SK-N-SH (cell line): Measurements from ENCODE around the gene FGFRL1. TPM values are rescaled to one million over a fixed set of nuclear protein-coding genes. Genes with fewer than 3 reads are reported as not detected.

Experiments
- CTCF ChIA-PET: fragments of 300-600, 350-600 bp; formaldehyde crosslinking; extraction: SDS; loops from one replicate; lab custom pipeline; 2021; lab: Yijun Ruan, JAX
- POLR2A ChIA-PET: fragments of 350-600 bp; sonication (Branson Sonifier 250); formaldehyde crosslinking; extraction: SDS; loops from one replicate; lab custom pipeline; 2020; ENCODE audit warnings: antibody characterized with exemption, inconsistent platforms; lab: Yijun Ruan, JAX
- DNase-seq: peaks from one replicate; pipeline ENCODE4 v3.0.0; 2012
- H2AFZ ChIP-seq: fragments of 200-600 bp; sonication (generic); 2 replicates; pipeline ENCODE4 v1.8.1; 2016; ENCODE audit warnings: antibody characterized with exemption, mild to moderate bottlenecking, low read depth
- H3F3A ChIP-seq: fragments of 200-600 bp; sonication (generic); replicated peaks from 2 replicates; pipeline ENCODE3; 2016; ENCODE audit warnings: antibody characterized with exemption, mild to moderate bottlenecking; ENCODE audit not compliant: insufficient read depth
- H3K27ac ChIP-seq, 2 experiments: fragments of 200-500 bp in 1 of 2; fragments of 200-600 bp in 1 of 2; sonication (Bioruptor generic) in 1 of 2; sonication (generic), shearing (Covaris generic) in 1 of 2; 2 replicates each; pipeline versions ENCODE4 v1.5.1 to v1.6.1; 2014 to 2016; ENCODE audit warnings: low read depth in 2 of 2, inconsistent platforms in 1 of 2, low read length in 1 of 2, mild to moderate bottlenecking in 1 of 2, mixed read lengths in 1 of 2
- H3K27me3 ChIP-seq: fragments of 200-600 bp; sonication (generic), shearing (Covaris generic); 2 replicates; pipeline ENCODE4 v1.6.1; 2016; ENCODE audit warnings: mixed run types; ENCODE audit not compliant: insufficient read depth
- H3K36me3 ChIP-seq, 2 experiments: fragments of 200-500 bp in 1 of 2; fragments of 200-600 bp in 1 of 2; sonication (Bioruptor generic) in 1 of 2; sonication (generic) in 1 of 2; replicated peaks in 1 of 2; 2 replicates each; pipeline versions ENCODE3 to v1.5.1; 2014 to 2016; ENCODE audit warnings: low read length in 1 of 2, mild to moderate bottlenecking in 1 of 2; ENCODE audit not compliant: insufficient read depth in 2 of 2, control insufficient read depth in 1 of 2
- H3K4me1 ChIP-seq, 2 experiments: fragments of 200-500 bp in 1 of 2; fragments of 200-600 bp in 1 of 2; sonication (Bioruptor generic) in 1 of 2; sonication (generic), shearing (Covaris generic) in 1 of 2; 2 replicates each; pipeline versions ENCODE4 v1.5.1 to v1.6.1; 2014 to 2016; ENCODE audit warnings: low read depth in 1 of 2, low read length in 1 of 2, mixed run types in 1 of 2; ENCODE audit not compliant: insufficient read depth in 2 of 2, control insufficient read depth in 1 of 2
- H3K4me2 ChIP-seq: fragments of 200-600 bp; sonication (generic), shearing (Covaris generic); 2 replicates; pipeline ENCODE4 v1.6.1; 2017; ENCODE audit warnings: mixed run types
- H3K4me3 ChIP-seq, 2 experiments: fragments of 200-500 bp in 1 of 2; fragments of 200-600 bp in 1 of 2; sonication (Bioruptor generic) in 1 of 2; sonication (generic), shearing (Covaris generic) in 1 of 2; 2 replicates each; pipeline versions ENCODE4 v1.5.1 to v1.8.1; 2014 to 2016; ENCODE audit warnings: low read depth in 2 of 2, inconsistent platforms in 1 of 2, low read length in 1 of 2, mild to moderate bottlenecking in 1 of 2, mixed read lengths in 1 of 2, moderate library complexity in 1 of 2
- H3K79me2 ChIP-seq: fragments of 200-600 bp; sonication (generic); 2 replicates; pipeline ENCODE4 v1.8.1; 2017; ENCODE audit warnings: mild to moderate bottlenecking; ENCODE audit not compliant: insufficient read depth
- H3K9ac ChIP-seq: fragments of 200-600 bp; sonication (generic); 2 replicates; pipeline ENCODE4 v1.6.1; 2017; ENCODE audit warnings: mixed run types
- H3K9me2 ChIP-seq: fragments of 200-600 bp; sonication (generic); 2 replicates; pipeline ENCODE4 v1.6.1; 2017; ENCODE audit warnings: mixed run types
- H3K9me3 ChIP-seq: fragments of 200-600 bp; sonication (generic); 2 replicates; pipeline ENCODE4 v1.6.1; 2017; ENCODE audit warnings: mixed run types, mild to moderate bottlenecking, moderate library complexity
- H4K20me1 ChIP-seq: fragments of 200-600 bp; sonication (generic); 2 replicates; pipeline ENCODE4 v1.6.1; 2017; ENCODE audit warnings: mild to moderate bottlenecking, mixed run types; ENCODE audit not compliant: insufficient read depth
- CHD2 ChIP-seq: fragments of 150-350 bp; IDR thresholded peaks from 2 replicates; pipeline ENCODE4 v1.6.1; 2018; ENCODE audit warnings: low read length; ENCODE audit not compliant: partially characterized antibody
- ELF1 ChIP-seq: IDR thresholded peaks from 2 replicates; pipeline ENCODE4 v1.4.0; 2012
- EZH2phosphoT487 ChIP-seq: fragments of 200-600 bp; sonication (generic); IDR thresholded peaks from 2 replicates; pipeline ENCODE4 v1.6.1; 2017; ENCODE audit warnings: low read depth, mixed run types, mild to moderate bottlenecking, antibody characterized with exemption, moderate library complexity, borderline replicate concordance
- FOSL2 ChIP-seq: IDR thresholded peaks from 2 replicates; pipeline ENCODE4 v1.4.0; 2012; ENCODE audit warnings: low read depth, mild to moderate bottlenecking, moderate library complexity, borderline replicate concordance
- FOXJ3 ChIP-seq: sonication (generic); formaldehyde crosslinking; IDR thresholded peaks from 2 replicates; pipeline ENCODE4 v1.5.1; 2020; ENCODE audit warnings: mild to moderate bottlenecking, missing genetic modification reagents
- FOXM1 ChIP-seq: IDR thresholded peaks from 2 replicates; pipeline ENCODE4 v1.4.0; 2012; ENCODE audit warnings: low read depth, mild to moderate bottlenecking
- GABPA ChIP-seq: IDR thresholded peaks from 2 replicates; pipeline ENCODE4 v1.4.0; 2012; ENCODE audit warnings: low read depth, mild to moderate bottlenecking
- MXI1 ChIP-seq: IDR thresholded peaks from 2 replicates; pipeline ENCODE4 v1.6.1; 2012; ENCODE audit warnings: mild to moderate bottlenecking, low read depth, low read length, improper control_type of control experiment
- NFIC ChIP-seq: IDR thresholded peaks from 2 replicates; pipeline ENCODE4 v1.4.0; 2012; ENCODE audit warnings: borderline replicate concordance
- RAD21 ChIP-seq: IDR thresholded peaks from 2 replicates; pipeline ENCODE4 v1.6.1; 2012; ENCODE audit warnings: mild to moderate bottlenecking, low read length
- RCOR1 ChIP-seq: fragments of 150-350 bp; IDR thresholded peaks from 2 replicates; pipeline ENCODE4 v1.6.1; 2017; ENCODE audit warnings: antibody characterized with exemption, low read length
- RXRA ChIP-seq: IDR thresholded peaks from 2 replicates; pipeline ENCODE4 v1.4.0; 2012; ENCODE audit warnings: low read depth, mild to moderate bottlenecking, borderline replicate concordance
- SIN3A ChIP-seq: IDR thresholded peaks from 2 replicates; pipeline ENCODE4 v1.6.1; 2012; ENCODE audit warnings: low read depth, mild to moderate bottlenecking, low read length, moderate library complexity, borderline replicate concordance
- SMC3 ChIP-seq: IDR thresholded peaks from 2 replicates; pipeline ENCODE4 v1.6.1; 2012; ENCODE audit warnings: low read depth, low read length, improper control_type of control experiment
- TAF1 ChIP-seq: IDR thresholded peaks from 2 replicates; pipeline ENCODE4 v1.6.1; 2012; ENCODE audit warnings: low read depth, mild to moderate bottlenecking, low read length, moderate library complexity, borderline replicate concordance
- TEAD4 ChIP-seq: IDR thresholded peaks from 2 replicates; pipeline ENCODE4 v1.4.0; 2012; ENCODE audit warnings: mild to moderate bottlenecking, borderline replicate concordance; ENCODE audit not compliant: insufficient read depth
- YY1 ChIP-seq: IDR thresholded peaks from 2 replicates; pipeline ENCODE4 v1.4.0; 2012; ENCODE audit warnings: low read depth, mild to moderate bottlenecking
- WGBS: methylation state at CpG from one replicate; pipeline ENCODE4 v1.1.6; 2017; ENCODE audit warnings: low lambda C conversion rate; 5-methylcytosine and 5-hydroxymethylcytosine counted together
- polyA plus RNA-seq, 3 experiments: library from polyadenylated mRNA; depleted of rRNA; stranded (reverse); fragments of >200 nt; gene quantifications; 2 replicates each; pipeline ENCODE4 v1.2.3, GENCODE V29; 2012
- TF ChIP-seq, protein P1 (sequence below): IDR thresholded peaks from 2 replicates; pipeline ENCODE4; 2012
- TF ChIP-seq, protein P2 (sequence below): IDR thresholded peaks from 2 replicates; pipeline ENCODE4 v1.4.0; 2012; ENCODE audit warnings: low read depth, borderline replicate concordance
- TF ChIP-seq, protein P3 (sequence below): fragments of 200-600 bp; sonication (generic); IDR thresholded peaks from 2 replicates; pipeline ENCODE4 v1.6.1; 2017; ENCODE audit warnings: antibody characterized with exemption, mild to moderate bottlenecking, moderate library complexity
- TF ChIP-seq, protein P4 (sequence below): fragments of 150-350 bp; IDR thresholded peaks from 2 replicates; pipeline ENCODE4 v1.6.1; 2016; ENCODE audit warnings: mild to moderate bottlenecking, low read depth, low read length
- TF ChIP-seq, protein P5 (sequence below): IDR thresholded peaks from 2 replicates; pipeline ENCODE4 v1.4.0; 2012; ENCODE audit warnings: low read depth, borderline replicate concordance

FGFRL1 gene
- polyA plus RNA-seq, 1 of the 3 experiments (the other 2 are of a cell fraction): 22.5 TPM

DNA sequence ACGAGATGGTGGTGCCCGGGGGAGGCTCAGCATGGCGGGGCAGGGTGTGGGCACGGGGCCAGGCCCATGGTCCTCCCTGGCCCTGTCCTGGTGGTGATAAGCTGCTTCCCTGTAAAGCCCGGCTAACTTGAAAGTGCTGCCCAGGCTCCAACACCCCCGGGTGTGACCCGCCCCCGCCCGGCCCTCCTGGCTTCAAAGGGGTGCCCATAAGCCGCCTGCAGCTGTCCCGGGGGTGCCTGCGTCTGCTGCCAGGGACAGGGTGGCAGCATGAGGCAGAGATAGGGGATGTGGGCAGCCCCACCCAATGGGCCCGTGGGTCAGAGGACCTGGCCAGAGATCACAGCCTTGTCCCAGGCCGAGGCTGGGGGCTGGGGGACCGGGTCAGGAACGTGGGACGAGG is 18.1 kb downstream of the FGFRL1 start:
- no peak overlapping the region for H2AFZ ChIP-seq
- H3K4me3 ChIP-seq: no peak overlapping the region
- H3K36me3 ChIP-seq: peaks cover 0 to 4% of the 10 kb centered on the region in 2 experiments
- H3K9me3 ChIP-seq: no peaks in the 10 kb centered on the region
- H3K4me1 ChIP-seq: no peaks in the 10 kb centered on the region; a peak in 1 of 4 replicates
- no peaks in the 10 kb centered on the region for H4K20me1 ChIP-seq
- peaks cover 8% of the 10 kb centered on the region; the same call in 1 of the 2 replicates for H3K27me3 ChIP-seq
- H3K79me2 ChIP-seq: no peaks in the 10 kb centered on the region
- WGBS: 40% methylated on average over 1 of the region's 17 CpGs
- no peaks in the 10 kb centered on the region for H3K9me2 ChIP-seq
- ChIA-PET CTCF (no interaction called here), POLR2A (no interaction called here)
- no peak overlapping the region for H3K27ac ChIP-seq
- DNase-seq: no peak
- H3F3A ChIP-seq: peaks cover 8% of the 10 kb centered on the region
- H3K4me2 ChIP-seq: no peak overlapping the region
- TF ChIP-seq NFIC: no peak
- no peak for TF ChIP-seq FOSL2
- no peak for TF ChIP-seq RXRA
- no peak for TF ChIP-seq FOXJ3 (CRISPR knock-in tag)
- TF ChIP-seq, protein P1, sequence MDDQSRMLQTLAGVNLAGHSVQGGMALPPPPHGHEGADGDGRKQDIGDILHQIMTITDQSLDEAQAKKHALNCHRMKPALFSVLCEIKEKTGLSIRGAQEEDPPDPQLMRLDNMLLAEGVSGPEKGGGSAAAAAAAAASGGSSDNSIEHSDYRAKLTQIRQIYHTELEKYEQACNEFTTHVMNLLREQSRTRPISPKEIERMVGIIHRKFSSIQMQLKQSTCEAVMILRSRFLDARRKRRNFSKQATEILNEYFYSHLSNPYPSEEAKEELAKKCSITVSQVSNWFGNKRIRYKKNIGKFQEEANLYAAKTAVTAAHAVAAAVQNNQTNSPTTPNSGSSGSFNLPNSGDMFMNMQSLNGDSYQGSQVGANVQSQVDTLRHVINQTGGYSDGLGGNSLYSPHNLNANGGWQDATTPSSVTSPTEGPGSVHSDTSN: no peak
- no peak for TF ChIP-seq ELF1
- TF ChIP-seq, protein P2, sequence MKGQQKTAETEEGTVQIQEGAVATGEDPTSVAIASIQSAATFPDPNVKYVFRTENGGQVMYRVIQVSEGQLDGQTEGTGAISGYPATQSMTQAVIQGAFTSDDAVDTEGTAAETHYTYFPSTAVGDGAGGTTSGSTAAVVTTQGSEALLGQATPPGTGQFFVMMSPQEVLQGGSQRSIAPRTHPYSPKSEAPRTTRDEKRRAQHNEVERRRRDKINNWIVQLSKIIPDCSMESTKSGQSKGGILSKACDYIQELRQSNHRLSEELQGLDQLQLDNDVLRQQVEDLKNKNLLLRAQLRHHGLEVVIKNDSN: no peak
- no peak for TF ChIP-seq SMC3
- TF ChIP-seq SIN3A: no peak
- TF ChIP-seq CHD2: no peak
- TF ChIP-seq RCOR1: no peak
- TF ChIP-seq, protein P3, sequence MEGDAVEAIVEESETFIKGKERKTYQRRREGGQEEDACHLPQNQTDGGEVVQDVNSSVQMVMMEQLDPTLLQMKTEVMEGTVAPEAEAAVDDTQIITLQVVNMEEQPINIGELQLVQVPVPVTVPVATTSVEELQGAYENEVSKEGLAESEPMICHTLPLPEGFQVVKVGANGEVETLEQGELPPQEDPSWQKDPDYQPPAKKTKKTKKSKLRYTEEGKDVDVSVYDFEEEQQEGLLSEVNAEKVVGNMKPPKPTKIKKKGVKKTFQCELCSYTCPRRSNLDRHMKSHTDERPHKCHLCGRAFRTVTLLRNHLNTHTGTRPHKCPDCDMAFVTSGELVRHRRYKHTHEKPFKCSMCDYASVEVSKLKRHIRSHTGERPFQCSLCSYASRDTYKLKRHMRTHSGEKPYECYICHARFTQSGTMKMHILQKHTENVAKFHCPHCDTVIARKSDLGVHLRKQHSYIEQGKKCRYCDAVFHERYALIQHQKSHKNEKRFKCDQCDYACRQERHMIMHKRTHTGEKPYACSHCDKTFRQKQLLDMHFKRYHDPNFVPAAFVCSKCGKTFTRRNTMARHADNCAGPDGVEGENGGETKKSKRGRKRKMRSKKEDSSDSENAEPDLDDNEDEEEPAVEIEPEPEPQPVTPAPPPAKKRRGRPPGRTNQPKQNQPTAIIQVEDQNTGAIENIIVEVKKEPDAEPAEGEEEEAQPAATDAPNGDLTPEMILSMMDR: no peak
- TF ChIP-seq TEAD4: no peak
- TF ChIP-seq EZH2phosphoT487: no peak
- H3K9ac ChIP-seq: no peak overlapping the region

DNA sequence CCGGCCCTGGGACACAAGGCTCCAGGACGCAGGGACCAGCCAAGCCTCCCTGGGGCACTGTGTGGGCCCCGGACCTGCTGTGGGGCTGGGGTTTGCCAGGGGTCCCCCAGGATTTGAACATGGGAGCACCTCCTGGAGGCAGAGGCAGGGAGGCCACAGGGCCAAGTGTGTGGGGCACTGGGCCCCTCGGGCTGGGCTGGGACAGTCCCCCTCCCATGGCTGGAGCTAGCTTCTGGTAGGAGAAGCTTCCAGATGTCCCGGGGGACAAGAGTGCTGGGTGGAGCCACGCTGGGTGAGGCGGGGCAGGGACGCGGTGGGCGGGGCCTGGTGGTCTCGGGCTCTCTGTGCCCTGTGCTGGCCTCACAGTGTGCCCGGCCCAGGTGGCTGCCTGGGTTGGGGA is 18.6 kb downstream of the FGFRL1 start:
- Histone ChIP-seq H3K36me3 (peaks cover 0 to 4% of the 10 kb centered on the region in 2 experiments), H3K4me2 (no peak overlapping the region), H3K9me2 (no peaks in the 10 kb centered on the region), H3K27me3 (peaks cover 8% of the 10 kb centered on the region; the same call in 1 of the 2 replicates), H3K9ac (no peak overlapping the region), H2AFZ (no peak overlapping the region), H3K27ac (no peak overlapping the region), H3K4me1 (no peaks in the 10 kb centered on the region; a peak in 1 of 4 replicates), H3K79me2 (no peaks in the 10 kb centered on the region), H4K20me1 (no peaks in the 10 kb centered on the region), H3K4me3 (no peak overlapping the region), H3F3A (peaks cover 8% of the 10 kb centered on the region), H3K9me3 (no peaks in the 10 kb centered on the region)
- ChIA-PET CTCF (no interaction called here), POLR2A (no interaction called here)
- no peak for DNase-seq
- 38% methylated on average over 3 of the region's 12 CpGs for WGBS
- TF ChIP-seq, protein P4, sequence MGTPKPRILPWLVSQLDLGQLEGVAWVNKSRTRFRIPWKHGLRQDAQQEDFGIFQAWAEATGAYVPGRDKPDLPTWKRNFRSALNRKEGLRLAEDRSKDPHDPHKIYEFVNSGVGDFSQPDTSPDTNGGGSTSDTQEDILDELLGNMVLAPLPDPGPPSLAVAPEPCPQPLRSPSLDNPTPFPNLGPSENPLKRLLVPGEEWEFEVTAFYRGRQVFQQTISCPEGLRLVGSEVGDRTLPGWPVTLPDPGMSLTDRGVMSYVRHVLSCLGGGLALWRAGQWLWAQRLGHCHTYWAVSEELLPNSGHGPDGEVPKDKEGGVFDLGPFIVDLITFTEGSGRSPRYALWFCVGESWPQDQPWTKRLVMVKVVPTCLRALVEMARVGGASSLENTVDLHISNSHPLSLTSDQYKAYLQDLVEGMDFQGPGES: no peak
- no peak for TF ChIP-seq TEAD4
- no peak for TF ChIP-seq SMC3
- TF ChIP-seq YY1: no peak
- TF ChIP-seq GABPA: no peak
- TF ChIP-seq RCOR1: no peak
- no peak for TF ChIP-seq FOXJ3 (CRISPR knock-in tag)
- TF ChIP-seq TAF1: no peak
- no peak for TF ChIP-seq RAD21
- TF ChIP-seq CHD2: no peak
- TF ChIP-seq, protein P5, sequence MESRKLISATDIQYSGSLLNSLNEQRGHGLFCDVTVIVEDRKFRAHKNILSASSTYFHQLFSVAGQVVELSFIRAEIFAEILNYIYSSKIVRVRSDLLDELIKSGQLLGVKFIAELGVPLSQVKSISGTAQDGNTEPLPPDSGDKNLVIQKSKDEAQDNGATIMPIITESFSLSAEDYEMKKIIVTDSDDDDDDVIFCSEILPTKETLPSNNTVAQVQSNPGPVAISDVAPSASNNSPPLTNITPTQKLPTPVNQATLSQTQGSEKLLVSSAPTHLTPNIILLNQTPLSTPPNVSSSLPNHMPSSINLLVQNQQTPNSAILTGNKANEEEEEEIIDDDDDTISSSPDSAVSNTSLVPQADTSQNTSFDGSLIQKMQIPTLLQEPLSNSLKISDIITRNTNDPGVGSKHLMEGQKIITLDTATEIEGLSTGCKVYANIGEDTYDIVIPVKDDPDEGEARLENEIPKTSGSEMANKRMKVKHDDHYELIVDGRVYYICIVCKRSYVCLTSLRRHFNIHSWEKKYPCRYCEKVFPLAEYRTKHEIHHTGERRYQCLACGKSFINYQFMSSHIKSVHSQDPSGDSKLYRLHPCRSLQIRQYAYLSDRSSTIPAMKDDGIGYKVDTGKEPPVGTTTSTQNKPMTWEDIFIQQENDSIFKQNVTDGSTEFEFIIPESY: no peak
- no peak for TF ChIP-seq SIN3A
- TF ChIP-seq FOXM1: no peak
- TF ChIP-seq MXI1: no peak
